Medulla oblongata (tissue), 1 donor: ENCODE measurements around the gene PPP6R3.
"Not testable (repeated sequence)": the region's sequence is repeated elsewhere in the genome, so short reads cannot be mapped to it uniquely, and the experiment has no call there.

Source experiments
- DNase-seq: peaks from one replicate; pipeline ENCODE4 v3.0.0-alpha.2; 2015; ENCODE audit errors: extremely low spot score

PPP6R3 gene

GRCh38 chr11:68524681-68525080, 64.1 kb downstream of the PPP6R3 start:
- peak; percentile 41 for DNase-seq

- no peak for DNase-seq
Observed at GRCh38 chr11:68525336-68525735, 64.8 kb downstream of the PPP6R3 start.

DNA sequence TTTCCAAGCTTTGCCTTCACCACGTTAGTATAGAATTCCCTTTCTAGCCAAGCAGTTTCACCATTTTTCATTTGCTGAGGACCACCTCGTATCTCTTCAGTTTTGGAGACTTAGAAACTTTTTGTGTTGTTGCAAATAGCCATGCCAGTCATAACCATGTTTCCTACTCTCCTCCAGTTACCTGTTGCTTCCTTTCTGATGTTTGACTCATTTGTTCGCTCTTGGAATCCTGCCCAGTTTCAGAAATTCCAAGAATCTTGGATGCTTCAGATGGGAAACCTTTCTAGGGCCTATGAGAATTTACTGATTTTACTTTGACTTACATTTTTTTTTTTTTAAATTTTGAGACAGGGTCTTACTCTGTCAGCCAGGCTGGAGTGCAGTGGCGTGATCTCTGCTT, 65.4 kb downstream of the PPP6R3 start:
- no peak for DNase-seq

- no peak for DNase-seq
Observed at GRCh38 chr11:68527585-68527984, 67.0 kb downstream of the PPP6R3 start.

DNA sequence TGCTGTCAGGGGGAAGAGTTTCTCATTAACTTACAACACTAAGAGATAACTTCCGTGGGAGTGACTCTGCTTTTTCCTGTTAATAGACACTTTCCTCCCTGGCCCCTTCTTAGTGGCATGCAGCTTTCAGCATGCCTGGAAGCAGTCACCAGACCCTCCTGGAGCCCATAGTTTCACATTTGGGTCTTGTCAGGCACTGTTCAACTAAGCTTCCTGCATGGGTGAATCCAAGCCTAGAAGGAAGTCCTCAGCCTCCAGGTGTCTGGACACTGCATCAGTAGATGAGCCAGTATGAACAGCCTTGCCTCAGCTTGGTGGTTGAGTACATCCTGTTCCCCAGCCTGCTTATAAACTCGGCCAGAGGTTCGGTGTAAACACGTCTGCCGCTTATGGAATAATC, 68.1 kb downstream of the PPP6R3 start:
- DNase-seq, result no peak

GRCh38 chr11:68531129-68531693, 70.7 kb downstream of the PPP6R3 start:
- DNase-seq, result no peak

GRCh38 chr11:68532727-68533369, 72.3 kb downstream of the PPP6R3 start:
- no peak for DNase-seq

DNA sequence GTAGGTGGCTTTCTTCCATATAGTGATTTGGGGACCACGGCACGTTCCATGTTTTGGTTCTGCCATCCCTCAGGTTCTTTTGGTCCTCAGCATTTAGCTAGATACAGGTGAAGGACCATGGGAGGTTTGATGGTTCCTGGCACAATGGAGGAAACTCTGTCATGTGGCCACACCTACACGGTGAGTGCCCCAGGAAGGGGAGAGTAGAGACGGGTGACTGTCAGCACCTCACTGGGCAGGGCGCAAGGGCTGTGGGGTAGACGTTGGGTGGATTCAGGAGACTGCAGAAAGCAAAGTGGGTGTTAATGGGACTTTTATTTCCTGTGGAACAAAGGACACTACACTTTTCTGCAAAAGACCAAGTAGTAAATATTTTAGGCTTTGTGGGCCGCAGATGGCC, 73.4 kb downstream of the PPP6R3 start:
- DNase-seq, result no peak

DNA sequence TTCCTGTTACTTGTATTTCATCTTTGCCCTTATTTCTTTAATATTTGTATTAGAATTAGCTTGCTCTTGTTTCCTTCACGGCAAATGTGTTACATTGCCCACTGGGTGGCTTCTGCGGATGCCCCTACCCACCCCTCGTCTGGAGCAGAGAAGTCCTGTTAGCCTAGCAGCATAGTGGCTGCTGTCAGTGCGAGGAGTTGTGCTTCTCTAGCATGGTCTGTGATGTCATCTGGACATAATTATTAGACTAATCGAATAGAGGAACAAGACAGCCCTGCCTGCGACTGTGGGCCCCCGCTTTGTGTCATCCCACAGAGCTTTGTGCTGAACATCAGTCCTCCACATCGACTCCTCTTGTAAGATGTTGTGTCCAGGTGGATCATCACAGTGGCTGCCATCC, 74.5 kb downstream of the PPP6R3 start:
- DNase-seq, result no peak

DNA sequence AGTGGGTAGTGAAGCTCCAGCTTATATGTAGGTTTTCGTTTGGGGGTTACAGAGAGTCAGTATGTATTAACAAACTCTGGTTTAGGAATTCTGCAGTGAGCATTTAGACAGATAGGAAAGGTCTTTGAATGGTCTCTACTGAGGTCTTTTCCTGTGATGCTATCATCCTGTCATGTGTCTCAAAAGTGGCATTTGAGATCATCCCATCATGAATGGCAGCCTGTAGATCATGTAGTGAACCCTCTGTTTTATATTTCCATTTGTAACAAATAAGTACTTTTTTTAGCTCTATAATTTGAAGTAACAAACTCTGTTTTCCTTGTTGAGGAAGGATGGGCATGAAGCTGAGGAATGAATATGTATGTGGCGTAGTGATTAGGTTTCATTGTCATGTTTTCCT, 76.2 kb downstream of the PPP6R3 start:
- DNase-seq, result no peak

DNA sequence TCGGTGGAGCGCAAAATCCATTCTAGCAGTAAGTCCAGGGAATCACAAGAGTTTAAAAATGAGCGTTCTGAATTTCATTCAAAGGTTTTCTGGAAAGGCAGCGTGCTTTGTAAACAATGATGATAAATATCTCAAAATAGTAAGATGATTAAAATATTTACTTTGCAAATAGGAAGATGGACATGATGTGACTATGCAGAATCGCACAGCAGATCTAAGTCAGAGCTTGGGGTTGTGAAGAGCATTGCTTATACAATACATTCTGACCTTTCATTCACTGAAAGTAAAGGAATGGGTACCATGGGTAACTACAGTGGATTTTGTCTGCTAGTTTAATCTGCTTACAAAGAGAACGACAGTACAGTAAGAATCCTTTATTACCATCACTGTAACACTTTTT, 77.5 kb downstream of the PPP6R3 start:
- DNase-seq, result no peak

- no peak for DNase-seq
Observed at GRCh38 chr11:68539395-68539794, 78.8 kb downstream of the PPP6R3 start.

- DNase-seq, result not testable (repeated sequence)
Observed at GRCh38 chr11:68540504-68540903, 80.0 kb downstream of the PPP6R3 start.

GRCh38 chr11:68541116-68541515, 80.6 kb downstream of the PPP6R3 start:
- no peak for DNase-seq

DNA sequence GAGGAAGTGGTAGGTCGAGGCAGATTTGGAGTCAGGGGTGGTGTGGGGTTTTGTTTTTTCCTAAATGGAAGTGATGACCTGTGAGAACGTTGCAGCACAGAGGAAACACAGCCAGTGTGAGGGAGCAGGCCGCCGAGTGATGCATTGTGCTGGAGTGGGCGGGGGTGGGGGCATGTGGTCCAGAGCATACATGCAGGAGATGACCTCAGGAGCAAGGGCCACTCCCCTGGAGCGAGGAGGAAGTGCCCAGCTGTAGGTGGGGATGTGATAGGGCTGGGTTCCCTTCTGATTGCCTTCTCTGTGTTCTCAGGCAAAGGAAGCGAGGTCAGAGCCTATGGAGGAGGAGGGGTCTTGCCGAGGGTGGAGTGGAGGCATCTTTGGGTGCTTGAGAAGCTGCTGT, 81.4 kb downstream of the PPP6R3 start:
- no peak for DNase-seq

DNA sequence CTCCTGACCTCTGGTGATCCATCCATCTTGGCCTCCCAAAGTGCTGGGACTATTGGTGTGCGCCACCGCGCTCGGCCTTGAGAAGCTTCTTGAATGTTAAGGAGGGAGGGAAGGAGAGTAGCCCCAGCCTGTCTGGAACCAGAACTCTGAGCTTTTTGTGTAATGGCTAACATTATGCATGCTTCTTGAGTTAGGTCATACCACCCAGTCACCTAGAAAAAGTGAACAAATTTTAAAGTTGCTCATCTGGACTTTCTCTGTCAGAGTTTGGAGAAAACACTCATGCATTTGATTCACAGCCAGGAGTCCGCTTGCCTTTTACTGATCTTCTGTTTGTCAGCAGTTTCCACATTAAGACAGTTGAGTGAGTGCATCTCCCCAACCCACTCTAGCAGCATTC, 82.1 kb downstream of the PPP6R3 start:
- peak; percentile 9 for DNase-seq

GRCh38 chr11:68543594-68543993, 83.0 kb downstream of the PPP6R3 start:
- no peak for DNase-seq

DNA sequence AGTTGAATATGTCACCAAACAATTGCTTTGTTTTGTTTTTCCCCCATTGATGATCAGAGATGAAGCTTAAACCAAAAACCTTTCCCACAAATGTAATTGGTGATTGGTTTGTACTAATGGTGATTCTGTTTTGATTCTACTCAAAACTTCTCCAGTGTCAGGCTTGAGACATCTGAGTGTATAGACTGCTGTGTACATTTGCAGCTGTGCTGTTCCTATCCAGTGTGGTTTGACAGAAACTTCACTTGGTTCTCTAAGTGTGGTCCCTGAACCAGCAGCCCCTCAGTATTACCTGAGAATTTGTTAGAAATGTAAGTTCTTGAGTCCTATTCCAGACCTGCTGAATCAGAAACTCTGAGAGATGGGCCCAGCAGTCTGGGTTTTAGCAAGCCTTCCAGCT, 84.8 kb downstream of the PPP6R3 start:
- no peak for DNase-seq

- DNase-seq, result no peak
Observed at GRCh38 chr11:68545796-68546195, 85.2 kb downstream of the PPP6R3 start.

DNA sequence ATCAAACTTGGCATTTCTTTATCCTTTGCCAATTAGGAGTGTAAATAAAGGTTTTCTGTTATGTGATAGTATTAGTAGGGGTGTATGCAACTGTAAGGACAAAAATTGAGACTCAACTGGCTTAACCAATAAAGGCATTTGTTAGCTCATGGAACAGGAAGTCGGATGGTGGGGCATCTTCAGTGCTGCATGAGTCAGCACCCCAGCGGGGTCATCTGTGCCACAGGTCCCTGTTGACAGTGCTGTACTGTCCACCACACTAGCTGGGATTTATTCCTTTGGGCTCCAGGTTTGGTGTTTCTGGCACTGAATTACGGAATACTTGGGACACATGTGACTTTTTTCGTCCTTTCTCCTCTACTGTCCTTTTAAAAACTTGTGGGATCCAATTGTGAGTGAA, 86.0 kb downstream of the PPP6R3 start:
- DNase-seq, result no peak

DNA sequence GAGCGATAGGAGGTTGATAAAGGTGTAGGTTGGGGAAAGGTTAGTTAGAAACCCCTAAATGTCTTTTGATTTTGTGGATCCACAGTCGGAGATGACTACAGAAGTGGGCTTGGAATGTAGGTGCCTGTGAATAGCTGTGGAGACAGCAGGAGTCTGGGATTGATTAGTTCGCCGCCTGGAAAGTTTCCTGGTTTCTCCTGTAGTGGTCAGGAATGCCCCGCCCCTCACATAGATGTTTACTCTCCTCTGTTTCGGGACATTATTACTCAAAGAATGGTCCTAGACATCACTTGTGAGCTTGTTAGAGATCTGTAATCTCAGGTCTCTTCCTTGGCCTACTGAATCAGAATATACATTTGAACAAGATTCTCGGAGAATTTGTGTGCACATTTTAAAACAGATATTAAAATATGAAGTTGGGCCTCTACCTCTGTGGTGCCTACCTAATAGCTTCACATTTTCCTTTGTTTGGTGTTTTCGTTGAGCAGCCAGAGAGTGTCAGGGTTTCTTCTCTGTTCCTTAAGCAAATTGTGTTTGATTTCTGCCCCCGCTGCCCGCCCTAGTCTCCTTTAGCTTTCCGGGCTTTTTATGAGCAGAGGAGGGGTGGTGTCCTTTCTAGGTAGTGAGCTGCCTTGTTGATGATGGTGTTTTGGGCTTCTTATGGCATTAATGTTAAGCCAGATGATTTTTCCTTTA, 89.4 kb downstream of the PPP6R3 start:
- no peak for DNase-seq

GRCh38 chr11:68550485-68550817, 89.9 kb downstream of the PPP6R3 start:
- DNase-seq, result no peak

DNA sequence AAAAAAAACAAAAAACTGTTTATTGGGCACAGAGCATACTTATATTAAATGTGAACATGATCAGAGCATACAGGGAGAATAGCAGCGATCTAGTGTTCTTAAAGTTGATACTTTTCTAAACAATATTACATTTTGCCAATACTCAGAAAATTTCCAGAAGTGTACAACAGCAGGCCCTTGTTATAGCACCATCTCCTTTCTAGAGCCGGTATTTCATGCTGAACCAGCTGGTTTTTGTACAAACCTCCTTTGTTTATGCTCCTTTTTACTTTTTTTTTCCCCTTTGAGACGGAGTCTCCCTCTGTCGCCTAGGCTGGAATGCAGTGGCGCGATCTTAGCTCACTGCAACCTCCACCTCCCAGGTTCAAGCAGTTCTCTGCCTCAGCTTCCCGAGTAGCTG, 90.7 kb downstream of the PPP6R3 start:
- no peak for DNase-seq

GRCh38 chr11:68551777-68552176, 91.2 kb downstream of the PPP6R3 start:
- DNase-seq, result no peak
